HG02759 (cell line): ENCODE results near the gene METTL3.

Experiments
- ATAC-seq: cut with Tn5 transposase; IDR thresholded peaks from one replicate; pipeline ENCODE4 v1.9.1; 2021; ENCODE audit warnings: mild to moderate bottlenecking, moderate library complexity; ENCODE audit not compliant: unreplicated experiment

Gene METTL3

DNA sequence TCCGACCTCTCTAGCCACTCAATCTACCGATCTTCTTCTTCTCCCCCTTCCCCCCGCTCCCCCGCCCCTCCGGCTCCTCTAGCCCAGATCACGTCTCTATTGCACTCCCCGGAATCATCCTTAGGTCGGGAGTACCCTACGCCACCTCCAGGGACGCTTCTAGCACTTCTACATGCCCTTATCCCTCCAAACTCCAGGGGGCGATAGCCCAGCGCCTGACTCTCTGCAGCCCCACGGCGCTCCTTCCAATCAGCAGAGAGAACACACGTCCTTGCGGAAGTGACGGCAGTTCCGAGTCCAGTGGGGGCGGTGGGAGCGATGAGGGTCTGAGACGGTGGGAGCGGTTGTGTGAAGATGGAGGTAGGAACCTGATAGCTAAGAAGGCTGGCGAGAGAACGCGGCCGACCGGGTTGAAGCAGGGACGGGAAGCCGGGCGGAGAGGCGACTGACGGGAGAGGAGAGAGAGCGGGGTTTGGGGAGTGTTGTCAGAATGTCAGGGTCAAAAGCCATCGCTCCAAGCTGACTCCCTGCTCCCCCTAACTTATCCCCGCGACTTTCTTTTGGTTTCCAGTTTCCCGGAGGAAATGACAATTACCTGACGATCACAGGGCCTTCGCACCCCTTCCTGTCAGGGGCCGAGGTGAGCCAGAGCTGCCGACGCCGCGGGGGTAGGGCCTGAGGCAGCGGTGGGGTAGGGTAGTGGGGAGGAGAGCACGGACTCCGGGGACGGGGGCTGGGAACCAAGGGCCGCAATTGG is 34.0 kb downstream of the METTL3 start, which contains the start of the genes RAB2B and TOX4:
Gene RAB2B, minus strand, starts transcription at position 35 of the 757 bp plus-strand sequence. CDS start 87 bp downstream, outside the sequence.
Gene TOX4, plus strand, starts transcription at position 271 of the 757 bp plus-strand sequence. Its CDS starts 84 bp downstream, at position 355.
- ATAC-seq, result peak; percentile 99

DNA sequence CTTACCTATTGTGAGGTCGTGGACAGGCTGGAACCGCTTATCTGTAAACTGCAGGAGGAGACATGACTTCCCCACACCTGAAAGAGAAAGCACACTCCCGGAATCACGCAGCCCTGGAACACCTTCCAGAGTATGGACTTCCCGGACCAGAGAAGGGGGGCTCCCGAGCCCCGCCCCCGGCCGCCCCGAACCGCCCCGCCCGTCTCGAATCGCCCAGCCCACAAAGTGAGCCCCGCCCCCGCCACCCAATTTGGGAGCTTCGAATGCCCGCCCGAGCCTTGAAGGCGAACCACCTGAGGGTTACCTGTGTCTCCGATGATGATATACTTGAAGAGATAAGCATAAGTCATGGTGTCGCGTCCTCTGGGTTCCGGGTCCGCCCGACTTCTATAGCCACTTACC is 34.6 kb downstream of the METTL3 start:
- ATAC-seq, result no peak

DNA sequence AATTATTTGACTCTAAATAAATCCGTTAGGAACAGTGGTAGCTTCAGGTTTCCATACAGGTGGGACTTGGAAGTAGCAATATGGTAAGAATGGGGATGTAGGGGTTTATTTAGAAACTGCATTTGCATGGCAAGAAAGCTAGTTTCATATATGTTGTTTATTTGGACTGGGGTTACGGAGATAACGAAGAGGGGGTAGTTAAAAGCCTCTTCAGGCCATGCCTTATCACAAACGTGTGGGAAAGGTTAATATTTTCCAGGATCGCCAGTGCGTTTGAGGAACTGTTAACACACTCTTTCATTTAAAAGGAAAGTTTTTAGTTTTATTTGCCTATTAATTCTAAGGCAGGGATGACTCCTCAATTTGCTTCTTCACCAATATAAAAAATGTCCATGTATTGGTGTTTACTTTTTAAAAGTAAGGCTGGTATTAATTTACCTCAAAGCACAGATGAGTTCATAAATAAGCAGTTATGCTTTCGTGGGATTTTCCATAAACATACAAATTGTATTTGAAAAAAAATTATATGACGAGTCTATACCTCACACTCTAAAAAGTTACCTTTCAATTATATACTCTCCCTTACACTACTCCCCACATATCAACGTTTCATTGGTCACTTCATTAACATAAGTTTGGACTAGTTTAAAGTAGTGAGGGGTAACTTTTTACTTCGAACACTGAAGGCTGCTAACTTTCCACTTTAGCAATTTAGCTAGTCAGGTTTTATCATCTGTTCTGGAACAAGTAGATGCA is 35.2 kb downstream of the METTL3 start:
- no peak for ATAC-seq

DNA sequence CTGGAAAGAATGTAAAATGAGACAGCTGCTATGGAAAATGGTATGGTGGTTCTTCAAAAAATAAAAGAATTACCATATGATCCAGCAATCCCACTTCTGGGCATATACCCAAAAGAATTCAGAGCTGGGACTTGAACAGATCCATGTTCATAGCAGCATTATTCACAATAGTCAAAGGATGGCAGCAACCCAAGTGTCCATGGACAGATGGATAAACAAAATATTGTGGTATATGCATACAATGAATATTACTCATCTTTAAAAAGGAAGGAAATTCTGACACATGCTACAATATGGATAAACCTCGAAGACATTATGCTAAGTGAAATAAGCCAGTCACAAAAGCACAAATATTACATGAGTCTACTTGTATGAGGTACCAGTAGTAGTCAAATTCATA is 43.5 kb downstream of the METTL3 start:
- ATAC-seq, result no peak

DNA sequence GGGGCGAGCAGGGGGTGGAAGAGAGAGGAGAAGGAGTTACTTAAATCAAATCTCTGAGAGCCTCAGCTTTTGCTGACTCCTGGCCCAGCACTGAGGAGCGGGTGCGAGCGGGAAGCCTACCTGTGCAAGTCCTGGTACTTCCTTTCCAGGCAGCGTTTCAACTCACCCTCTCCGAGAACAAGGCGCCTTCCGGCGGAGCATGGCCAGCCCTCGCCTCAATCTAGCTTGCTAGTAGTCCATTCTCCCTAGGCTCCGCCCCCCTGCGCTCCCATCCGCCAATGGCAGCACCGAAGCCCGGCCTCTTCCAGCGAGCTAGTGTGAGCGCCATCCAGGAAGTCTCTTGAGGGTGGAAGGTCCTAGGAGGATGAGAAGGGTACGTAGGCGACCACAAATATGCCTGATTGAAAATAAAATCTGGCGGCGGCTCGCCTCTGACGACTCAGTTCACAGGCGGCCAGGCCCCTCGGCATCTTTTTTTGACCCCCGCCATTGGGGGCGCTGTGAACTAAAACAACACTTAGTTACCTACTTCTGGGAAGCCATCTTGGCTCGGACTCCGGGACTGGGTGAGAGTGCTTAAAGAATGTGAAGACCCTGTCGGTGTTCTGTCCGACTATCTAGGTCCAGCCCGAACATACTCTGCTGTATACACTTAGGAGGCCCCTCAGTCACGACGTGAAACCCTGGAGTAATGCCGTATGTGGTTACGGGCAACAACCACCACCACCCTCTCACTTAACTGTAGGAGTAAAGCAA is 55.0 kb downstream of the METTL3 start, which contains the start of gene CHD8:
Gene CHD8, minus strand, starts transcription at position 212 of the 756 bp plus-strand sequence. CDS start 24,480 bp downstream, outside the sequence.
- peak; percentile 99 for ATAC-seq

DNA sequence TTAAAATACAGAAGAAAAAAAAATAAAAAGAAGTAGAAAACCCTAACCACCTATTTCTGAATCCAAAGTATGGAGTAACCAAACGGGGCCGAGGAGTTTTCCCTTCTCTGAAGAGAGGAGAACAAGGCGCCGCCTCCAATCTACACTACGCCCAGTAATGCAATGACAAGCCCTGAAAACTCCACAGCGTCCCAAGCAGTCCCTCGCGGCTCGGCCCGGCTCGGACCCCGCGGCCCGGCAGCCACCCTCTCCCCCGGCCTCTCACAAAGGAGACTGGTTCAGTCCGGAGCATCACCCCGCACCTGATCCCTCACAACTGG is 55.6 kb downstream of the METTL3 start:
- ATAC-seq, result peak; percentile 21

DNA sequence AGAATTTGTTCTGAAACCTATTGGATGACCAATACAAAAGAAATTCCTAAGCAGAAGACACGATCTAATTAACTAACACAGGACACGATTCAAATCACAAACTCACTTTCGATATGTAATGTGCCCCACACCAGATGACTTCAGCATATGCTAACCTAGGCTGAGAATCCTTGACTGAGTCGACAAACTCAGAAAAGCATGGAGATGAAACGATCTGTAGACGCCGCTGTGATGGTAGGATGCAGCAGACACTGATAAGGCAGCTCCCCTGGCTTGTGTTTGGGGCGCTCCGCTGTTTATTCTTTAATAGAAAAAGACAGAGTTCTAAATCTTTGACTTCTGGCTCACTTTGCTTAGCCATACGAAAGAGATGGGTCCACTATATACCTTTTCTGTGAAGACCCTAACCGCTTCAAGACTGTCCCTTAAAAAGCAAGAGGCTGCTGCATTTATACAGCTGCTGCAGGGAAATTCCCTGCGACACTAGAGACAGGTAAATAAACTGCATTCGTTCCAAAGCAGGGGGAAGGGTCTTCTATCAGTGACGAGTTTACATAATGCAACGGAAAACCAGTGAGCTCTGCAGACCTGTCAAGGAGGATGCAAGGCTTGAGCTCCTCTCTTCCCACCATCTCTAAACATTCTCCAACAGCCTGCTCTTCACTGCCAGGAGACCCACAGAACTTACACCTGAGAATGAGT is 56.1 kb downstream of the METTL3 start:
- no peak for ATAC-seq

DNA sequence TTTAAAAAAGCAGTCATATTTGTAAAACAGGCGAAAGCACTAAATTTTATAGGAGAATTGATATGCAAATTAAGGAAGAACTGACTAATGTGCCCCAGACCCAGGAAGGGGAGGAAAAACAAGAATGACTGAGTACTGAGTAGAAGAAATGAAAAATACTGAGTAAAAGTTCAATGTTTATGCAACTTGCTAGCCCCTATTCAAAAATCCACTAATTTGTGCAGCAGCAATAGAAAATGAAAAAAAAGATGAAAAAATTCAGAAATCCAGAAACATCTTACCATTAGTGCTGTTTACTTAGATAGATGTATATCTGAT is 61.3 kb downstream of the METTL3 start:
- no peak for ATAC-seq
